GM08714 (cell line): ENCODE results near the gene DEGS2.
"Not testable (repeated sequence)": the region's sequence is repeated elsewhere in the genome, so short reads cannot be mapped to it uniquely, and the experiment has no call there.

Experiments
- H3K4me3 ChIP-seq: fragments of 200-500 bp; sonication (Bioruptor generic); 2 replicates; pipeline ENCODE4 v1.5.1; 2014; ENCODE audit warnings: mild to moderate bottlenecking, low read length, inconsistent platforms
- ZNF274 ChIP-seq: IDR thresholded peaks from 2 replicates; pipeline ENCODE4 v1.6.1; 2012; ENCODE audit warnings: mild to moderate bottlenecking, low read depth, low read length

The DEGS2 gene

DNA sequence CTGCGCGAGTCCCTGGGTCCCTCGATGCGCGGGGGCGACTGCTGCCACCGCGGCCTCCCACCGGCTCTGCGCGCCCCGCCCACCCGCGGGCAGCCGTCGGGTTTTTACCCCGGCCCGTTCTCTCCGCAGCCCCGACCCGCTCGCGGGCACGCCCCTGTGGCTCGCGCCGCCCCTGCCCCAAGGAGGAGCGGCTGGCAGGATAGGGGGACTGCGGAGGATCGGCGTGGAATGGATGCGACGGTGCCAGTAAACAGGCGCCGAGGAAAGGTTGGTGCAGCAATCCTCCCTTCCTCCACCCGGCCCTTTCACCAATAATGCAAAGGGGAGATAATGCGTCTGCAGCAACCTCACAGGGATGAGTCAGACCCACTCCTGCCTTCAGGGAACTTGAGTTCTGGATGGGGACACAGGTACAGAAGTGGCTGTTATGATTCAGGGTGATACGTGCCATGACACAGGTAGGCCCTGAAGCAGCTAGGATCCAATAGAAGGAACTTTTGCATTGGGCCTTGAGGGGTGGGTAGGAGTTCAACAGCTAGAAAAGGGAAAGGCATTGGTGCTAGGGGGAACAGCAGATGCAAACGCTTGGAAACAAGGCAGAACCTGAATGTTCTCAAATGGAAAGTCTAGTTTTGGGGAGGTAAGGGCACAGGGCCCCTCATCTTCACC lies 554 bp upstream of the DEGS2 start:
- TF ChIP-seq ZNF274: no peak
- H3K4me3 ChIP-seq: peak overlapping the region; percentile 17; the same call in 1 of the 2 replicates

DNA sequence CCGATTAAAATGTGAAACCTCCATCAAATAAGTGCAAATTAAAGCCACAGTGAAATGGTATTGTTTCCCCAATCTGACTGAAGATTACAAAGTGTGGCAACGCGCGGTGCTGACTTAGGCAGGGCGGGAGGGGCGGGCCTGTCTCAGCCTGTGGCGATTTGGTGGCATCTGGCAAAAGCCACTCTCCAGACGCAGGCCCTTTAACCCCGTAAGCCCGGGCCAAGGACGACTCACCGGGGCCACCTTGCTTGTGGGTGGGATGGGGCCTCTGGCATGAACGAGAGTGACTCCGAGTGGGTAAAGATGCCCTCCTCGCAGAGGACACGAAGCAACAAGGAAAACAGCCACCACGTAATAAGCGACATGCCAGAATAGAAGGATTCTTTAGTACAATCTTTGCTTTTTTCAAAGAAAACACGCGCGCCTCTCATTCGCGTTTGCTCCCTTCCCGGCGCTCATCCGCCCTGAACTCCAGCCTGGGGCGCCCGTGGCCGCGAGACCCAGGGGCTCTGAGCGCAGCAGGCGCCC lies 815 bp downstream of the DEGS2 start:
- no peak for TF ChIP-seq ZNF274
- no peak overlapping the region; the same call in 1 of the 2 replicates for H3K4me3 ChIP-seq

DNA sequence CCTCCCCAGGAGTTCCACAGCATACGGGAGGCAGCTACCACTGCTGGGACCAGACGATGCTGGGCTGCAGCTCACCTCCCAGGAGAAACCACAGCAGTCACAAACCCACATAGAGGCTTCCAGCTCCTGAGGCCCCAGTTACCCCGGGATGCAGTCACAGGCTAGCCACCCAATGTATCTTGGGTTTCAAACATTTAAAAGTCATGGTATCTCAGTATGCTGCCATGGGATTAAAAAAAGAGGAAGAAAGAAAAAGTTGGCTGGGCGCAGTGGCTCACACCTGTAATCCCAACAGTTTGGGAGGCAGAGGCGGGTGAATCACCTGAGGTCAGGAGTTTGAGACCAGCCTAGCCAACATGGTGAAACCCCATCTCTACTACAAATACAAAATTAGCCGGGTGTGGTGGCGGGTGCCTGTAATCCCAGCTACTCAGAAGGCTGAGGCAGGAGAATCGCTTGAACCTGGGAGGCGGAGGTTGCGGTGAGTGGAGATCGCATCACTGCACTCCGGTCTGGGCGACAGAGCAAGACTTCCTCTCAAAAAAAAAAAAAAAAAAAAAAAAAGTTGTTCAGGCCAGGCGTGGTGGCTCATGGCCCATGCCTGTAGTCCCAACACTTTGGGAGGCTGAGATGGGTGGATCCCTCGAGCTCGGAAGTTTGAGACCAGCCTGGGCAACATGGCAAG lies 1.8 kb downstream of the DEGS2 start:
- not testable (repeated sequence) for H3K4me3 ChIP-seq

DNA sequence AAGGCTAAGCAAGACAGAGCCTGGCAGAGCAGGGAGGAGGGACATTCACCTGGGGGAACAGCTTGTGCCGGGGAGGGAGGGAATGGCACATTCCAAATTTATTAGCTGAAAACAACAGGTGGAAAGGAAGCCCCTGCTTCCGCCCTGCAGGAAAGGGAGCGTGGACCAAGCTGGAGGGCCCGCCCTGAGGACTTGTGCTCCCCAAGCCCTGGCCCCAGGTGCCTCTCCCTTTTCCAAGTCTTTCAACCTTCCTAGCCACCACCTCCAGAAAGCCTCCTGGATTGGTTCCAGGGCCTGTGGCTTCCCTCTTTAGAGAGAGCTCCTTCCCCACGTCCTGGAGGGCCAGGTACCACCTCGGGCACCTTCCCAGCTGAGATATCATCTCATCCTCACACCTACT lies 2.7 kb downstream of the DEGS2 start:
- no peak for TF ChIP-seq ZNF274
- no peak overlapping the region for H3K4me3 ChIP-seq

DNA sequence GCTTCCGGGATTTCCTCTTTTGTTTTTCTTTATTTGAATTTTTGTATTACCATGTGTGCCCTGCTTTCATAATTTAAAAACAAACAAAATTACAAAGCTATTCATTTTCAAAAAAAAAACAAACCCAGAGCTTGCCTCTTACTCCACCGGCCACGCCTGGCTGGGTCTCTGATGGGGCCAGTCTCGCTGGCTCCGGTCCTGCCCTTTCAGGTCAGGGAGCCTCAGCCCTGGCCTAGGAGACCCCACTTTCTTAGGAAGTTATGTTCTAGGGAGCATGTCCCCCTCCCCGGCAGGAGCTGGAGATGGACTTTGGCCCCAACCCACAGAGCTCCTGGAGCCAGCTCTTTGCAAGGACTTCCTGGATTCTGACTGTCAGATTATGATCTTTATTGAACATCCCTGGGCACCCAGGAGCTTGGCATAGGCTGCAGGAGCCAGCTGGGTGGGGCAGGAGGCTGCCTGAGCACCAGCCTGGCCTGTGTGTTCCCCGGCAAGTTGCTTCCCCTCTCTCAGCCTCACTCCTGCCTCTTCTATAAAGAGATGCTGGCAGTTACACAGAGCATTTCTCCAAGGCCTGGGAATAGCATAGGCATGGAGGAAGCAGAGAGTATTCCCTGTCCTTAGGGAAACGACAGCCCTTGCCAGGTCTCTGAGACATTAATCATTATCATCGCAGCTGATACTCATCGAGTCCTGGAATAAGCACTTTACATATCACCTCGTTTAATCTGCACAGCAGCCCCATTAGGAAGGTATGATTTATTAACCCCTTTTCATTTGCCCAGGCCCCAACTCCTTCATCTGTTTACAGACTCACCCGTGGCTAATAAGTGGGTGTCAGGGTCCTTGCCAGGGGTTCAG lies 3.5 kb downstream of the DEGS2 start:
- TF ChIP-seq ZNF274: no peak
- H3K4me3 ChIP-seq: no peak overlapping the region

DNA sequence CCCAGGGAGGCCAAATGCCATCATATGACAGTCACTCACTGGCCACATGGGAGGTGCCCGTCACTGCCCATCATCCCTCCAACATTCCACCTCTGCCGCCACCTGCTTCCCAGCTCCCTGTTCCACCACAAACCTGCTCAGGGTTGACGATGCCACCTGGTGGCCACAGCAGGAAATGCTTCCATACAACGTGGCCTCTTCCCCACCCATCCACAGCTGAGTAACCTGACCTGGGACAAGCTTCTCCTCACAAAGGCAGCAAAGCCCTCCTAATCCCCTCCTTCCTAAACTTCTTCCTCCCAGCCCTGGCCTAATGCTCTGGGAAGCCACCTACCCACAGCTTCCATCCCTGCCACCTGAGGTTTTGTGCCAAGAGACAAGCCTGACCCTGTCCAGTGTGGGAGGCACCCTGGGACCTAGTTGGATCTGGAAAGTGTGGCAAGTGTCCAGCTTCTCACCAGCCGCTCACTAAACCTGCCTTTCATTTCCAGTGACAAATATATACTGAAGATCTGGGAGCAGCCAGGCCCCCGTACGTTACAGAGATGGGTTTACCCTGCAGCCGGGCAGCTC lies 4.3 kb downstream of the DEGS2 start:
- TF ChIP-seq ZNF274: no peak
- H3K4me3 ChIP-seq: no peak overlapping the region

DNA sequence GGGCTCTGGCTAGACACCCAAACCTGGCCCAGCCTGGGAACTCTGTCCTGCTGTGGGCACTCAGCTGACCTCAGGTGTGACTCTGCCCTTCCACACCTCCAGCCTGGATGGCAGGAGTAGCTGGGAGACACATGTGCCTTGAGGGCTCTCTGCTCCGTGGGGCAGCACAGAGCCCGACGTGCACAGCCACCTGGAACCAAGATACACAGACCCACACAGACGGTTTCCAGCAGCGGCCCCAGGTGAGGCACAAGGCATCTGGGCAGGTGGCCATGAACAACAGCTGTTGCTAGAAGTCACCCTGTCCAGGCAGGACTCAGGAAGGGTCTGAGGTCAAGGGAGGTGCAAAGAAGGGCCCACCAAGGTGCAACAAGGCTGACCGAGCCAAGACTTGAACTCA lies 5.9 kb downstream of the DEGS2 start:
- no peak for TF ChIP-seq ZNF274
- H3K4me3 ChIP-seq: no peak overlapping the region

DNA sequence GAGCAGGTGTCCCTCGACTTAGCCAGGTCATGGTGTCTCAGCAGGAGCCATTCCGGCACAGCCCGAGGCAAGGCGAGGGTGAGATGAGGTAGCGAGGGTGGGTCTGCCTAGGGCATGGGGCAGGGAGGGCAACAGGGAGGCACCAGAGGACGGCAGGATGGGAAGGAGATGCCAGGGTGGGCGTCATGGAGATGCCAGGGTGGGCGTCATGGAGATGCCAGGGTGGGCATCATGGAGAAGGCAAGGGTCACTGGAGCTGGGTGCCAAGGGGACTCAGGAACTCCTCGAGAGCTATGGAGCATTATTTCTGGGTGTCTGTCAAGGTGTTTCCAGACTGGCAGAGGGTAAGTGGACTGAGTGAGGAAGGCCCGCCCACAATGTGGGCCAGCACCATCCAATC lies 7.4 kb downstream of the DEGS2 start:
- no peak for TF ChIP-seq ZNF274
- no peak overlapping the region for H3K4me3 ChIP-seq

DNA sequence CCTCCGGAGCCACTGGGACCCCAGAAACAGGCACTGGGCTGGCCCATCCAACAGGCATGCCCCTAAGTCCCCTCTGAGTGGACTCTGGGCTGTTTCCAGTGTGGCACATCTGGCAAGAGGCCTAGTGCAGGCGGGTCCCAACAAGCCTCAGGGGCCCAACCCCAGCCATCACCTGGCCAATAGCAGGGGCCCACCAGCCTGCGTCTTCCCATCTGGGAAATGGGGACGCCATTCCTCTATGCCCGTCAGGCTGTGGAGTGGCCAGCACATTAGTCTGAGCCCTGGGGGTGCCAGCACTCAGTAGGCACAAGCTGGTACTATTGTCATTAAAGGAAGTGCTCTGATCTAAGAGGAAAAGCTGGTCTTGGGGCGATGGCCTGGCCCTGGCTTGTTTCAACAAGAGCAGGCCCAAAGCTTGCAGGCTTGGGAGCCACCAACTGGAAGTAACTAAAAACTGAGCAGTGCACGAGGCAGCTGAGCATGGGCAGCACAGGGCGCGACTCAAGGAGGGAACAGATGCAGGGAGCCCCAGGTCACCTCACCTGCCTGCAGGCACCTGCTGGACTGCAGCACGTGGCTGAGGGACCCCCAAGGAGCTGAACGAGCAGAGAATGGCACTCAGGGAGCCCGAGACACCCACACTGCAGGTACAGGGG lies 8.4 kb downstream of the DEGS2 start:
- H3K4me3 ChIP-seq: no peak overlapping the region
- no peak for TF ChIP-seq ZNF274

DNA sequence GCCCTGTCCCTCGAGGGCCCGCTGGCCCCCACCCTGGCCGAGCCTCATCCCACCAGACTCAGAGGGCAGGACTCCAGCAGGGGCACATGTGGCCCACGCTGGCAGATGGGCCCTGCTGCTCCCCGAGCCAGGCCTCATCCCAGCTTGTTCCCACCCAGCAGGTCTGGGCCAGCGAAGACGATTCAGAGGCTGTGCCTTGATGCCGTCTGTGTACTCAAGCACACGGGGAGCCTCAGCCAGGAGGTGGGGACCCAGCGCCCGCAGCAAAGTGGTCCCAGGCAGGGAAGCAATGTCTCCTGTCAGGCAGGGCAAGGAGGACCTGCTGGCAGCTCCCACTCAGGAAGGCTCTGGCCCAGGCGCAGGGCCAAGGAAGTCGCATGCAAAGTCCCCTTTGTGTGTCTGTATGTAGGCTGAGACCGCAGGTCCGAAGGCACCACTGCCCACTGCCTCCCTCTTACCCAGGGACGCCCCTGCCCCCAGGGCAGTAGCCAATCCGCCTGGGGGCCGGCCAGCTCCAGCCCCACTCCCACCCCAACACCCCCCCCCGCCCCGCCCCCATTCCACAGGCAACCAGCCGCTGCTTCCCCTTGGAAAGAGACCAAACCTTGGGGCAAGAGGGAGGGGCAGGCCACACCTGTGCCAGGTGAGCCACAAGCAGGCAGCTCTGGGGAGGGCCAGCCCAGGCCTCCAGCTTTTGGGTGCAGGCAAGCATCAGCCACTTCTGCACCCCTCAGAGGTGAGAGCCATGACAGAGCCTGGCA lies 9.4 kb downstream of the DEGS2 start:
- H3K4me3 ChIP-seq: no peak overlapping the region
- no peak for TF ChIP-seq ZNF274

DNA sequence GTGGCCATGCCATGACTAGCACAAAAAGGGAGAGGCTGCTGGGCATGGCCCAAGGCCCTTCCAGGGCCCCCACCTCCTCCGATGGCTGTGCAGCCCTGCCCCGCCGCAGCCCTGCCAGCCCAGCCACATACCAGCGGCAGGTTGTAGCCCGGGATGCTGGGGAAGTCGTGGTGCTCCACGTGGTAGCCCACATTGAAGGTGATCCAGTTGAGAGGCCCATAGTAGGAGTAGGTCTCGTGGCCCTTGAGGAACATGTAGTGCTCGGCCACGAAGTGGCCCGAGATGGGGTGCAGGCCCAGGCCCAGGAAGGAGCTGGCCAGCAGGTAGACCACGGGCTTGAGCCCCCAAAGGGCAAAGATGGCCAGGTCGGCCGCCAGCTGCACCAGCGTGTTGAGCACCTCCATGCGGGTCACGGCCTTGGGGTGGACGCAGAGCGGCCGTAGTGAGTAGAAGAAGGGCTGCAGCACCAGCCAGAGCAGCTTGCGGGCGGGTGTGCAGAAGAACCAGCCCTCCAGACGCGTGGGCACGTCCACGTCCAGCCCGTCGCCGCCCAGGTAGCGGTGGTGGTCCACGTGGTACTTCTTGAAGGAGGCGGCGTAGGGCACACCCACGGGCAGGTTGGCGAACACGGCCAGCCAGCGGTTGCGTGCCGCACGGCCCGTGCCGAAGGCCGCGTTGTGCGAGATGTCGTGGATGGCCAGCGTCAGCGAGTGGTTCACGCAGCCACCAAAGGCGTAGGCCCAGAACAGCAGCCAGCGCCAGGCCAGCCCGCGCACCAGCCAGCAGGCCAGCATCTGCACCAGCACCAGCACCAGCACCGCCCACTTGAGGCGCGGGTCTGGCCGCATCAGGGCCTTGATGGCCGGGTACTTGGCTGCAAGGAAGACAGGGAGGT lies 10.4 kb downstream of the DEGS2 start:
- no peak for TF ChIP-seq ZNF274

More for the DNA sequence above, 10.4 kb downstream of the DEGS2 start:
- no peak overlapping the region for H3K4me3 ChIP-seq
